Colonic mucosa (tissue), 4 donors: ENCODE results near the gene ATP1A3. TPM values are rescaled to one million over a fixed set of nuclear protein-coding genes. Genes with fewer than 3 reads are reported as not detected.

Experiments
- DNase-seq: peaks from one replicate; pipeline ENCODE4 v3.0.0-alpha.2; 2020
- H3K27ac ChIP-seq: fragments of 200-600 bp; one replicate; pipeline ENCODE4 v1.8.0; 2021
- H3K27me3 ChIP-seq: fragments of 200-600 bp; one replicate; pipeline ENCODE4 v1.8.0; 2021
- H3K36me3 ChIP-seq: fragments of 200-600 bp; one replicate; pipeline ENCODE4 v1.8.0; 2021
- H3K4me1 ChIP-seq: fragments of 200-600 bp; one replicate; pipeline ENCODE4 v1.8.0; 2021; ENCODE audit warnings: mild to moderate bottlenecking
- H3K4me3 ChIP-seq: fragments of 200-600 bp; one replicate; pipeline ENCODE4 v1.8.0; 2021
- H3K9ac ChIP-seq, 2 donors: one replicate each; pipeline ENCODE4 v1.7.0; 2013; ENCODE audit warnings: control low read depth in 2 of 2, low read depth in 2 of 2, low read length in 2 of 2
- H3K9me3 ChIP-seq: fragments of 200-600 bp; one replicate; pipeline ENCODE4 v1.8.0; 2021
- intact Hi-C: fragments of 100-400 bp; cut with DNase I; formaldehyde crosslinking; loops from one replicate; pipeline ENCODE4 v1.14.1; 2022
- total RNA-seq, 2 donors: library from RNA; stranded (reverse); fragmentation: NEBNext Ultra II Directional in 1 of 2; extraction: Animal tissue kit (Norgen Biotek cat#: 25700) in 1 of 2; gene quantifications; one replicate each; pipeline ENCODE4 v1.2.1, GENCODE V29; 2021
- TF ChIP-seq, protein P1 (sequence below): fragments of 200-600 bp; IDR thresholded peaks from one replicate; pipeline ENCODE4 v1.8.0; 2022; ENCODE audit warnings: antibody characterized with exemption, mild to moderate bottlenecking
- donor health status: healthy.
- donor health status: DM: no; HTN: no; CAD: no.
- donor health status: DM: no; HTN: no; CAD: no.

ATP1A3 gene
- total RNA-seq, 2 donors from 2014 or later = 0.35 to 1.9 TPM

- intact Hi-C loops = no loop called here
- DNase-seq = no peak
- H3K4me1 ChIP-seq = no peaks in the 10 kb centered on the region
- peaks cover 8% of the 10 kb centered on the region for H3K27me3 ChIP-seq
- no peaks in the 10 kb centered on the region for H3K9me3 ChIP-seq
- TF ChIP-seq, protein P1, sequence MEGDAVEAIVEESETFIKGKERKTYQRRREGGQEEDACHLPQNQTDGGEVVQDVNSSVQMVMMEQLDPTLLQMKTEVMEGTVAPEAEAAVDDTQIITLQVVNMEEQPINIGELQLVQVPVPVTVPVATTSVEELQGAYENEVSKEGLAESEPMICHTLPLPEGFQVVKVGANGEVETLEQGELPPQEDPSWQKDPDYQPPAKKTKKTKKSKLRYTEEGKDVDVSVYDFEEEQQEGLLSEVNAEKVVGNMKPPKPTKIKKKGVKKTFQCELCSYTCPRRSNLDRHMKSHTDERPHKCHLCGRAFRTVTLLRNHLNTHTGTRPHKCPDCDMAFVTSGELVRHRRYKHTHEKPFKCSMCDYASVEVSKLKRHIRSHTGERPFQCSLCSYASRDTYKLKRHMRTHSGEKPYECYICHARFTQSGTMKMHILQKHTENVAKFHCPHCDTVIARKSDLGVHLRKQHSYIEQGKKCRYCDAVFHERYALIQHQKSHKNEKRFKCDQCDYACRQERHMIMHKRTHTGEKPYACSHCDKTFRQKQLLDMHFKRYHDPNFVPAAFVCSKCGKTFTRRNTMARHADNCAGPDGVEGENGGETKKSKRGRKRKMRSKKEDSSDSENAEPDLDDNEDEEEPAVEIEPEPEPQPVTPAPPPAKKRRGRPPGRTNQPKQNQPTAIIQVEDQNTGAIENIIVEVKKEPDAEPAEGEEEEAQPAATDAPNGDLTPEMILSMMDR = no peak
- no peak overlapping the region for H3K4me3 ChIP-seq
- no peak overlapping the region for H3K27ac ChIP-seq
- no peaks in the 10 kb centered on the region for H3K36me3 ChIP-seq
- no peak overlapping the region for H3K9ac ChIP-seq
Observed at GRCh38 chr19:41991025-41991424, 3.0 kb downstream of the ATP1A3 start.

- DNase-seq = no peak
- intact Hi-C loops = no loop called here
- H3K27me3 ChIP-seq = peaks cover 8% of the 10 kb centered on the region
- no peak overlapping the region for H3K27ac ChIP-seq
- H3K4me1 ChIP-seq = no peaks in the 10 kb centered on the region
- no peak overlapping the region for H3K9ac ChIP-seq
- H3K4me3 ChIP-seq = no peak overlapping the region
- no peaks in the 10 kb centered on the region for H3K36me3 ChIP-seq
- TF ChIP-seq, protein P1 = no peak
- no peaks in the 10 kb centered on the region for H3K9me3 ChIP-seq
Observed at GRCh38 chr19:41990615-41991014, 3.4 kb downstream of the ATP1A3 start.

- Histone ChIP-seq H3K27me3 (peaks cover 8% of the 10 kb centered on the region), H3K9me3 (no peaks in the 10 kb centered on the region)
- intact Hi-C loops = no loop called here
Observed at GRCh38 chr19:41990028-41990427, 4.0 kb downstream of the ATP1A3 start.

GRCh38 chr19:41988947-41989346, 5.1 kb downstream of the ATP1A3 start:
- Histone ChIP-seq H3K9ac (no peak overlapping the region), H3K27ac (no peak overlapping the region), H3K4me3 (no peak overlapping the region), H3K9me3 (no peaks in the 10 kb centered on the region), H3K36me3 (no peaks in the 10 kb centered on the region), H3K27me3 (peaks cover 5% of the 10 kb centered on the region), H3K4me1 (no peaks in the 10 kb centered on the region)
- no peak for DNase-seq
- intact Hi-C loops = no loop called here
- TF ChIP-seq, protein P1 = no peak

More at GRCh38 chr19:41990028-41990427, 4.0 kb downstream of the ATP1A3 start:
- Histone ChIP-seq H3K27ac (no peak overlapping the region), H3K9ac (no peak overlapping the region), H3K36me3 (no peaks in the 10 kb centered on the region), H3K4me1 (no peaks in the 10 kb centered on the region), H3K4me3 (no peak overlapping the region)
- TF ChIP-seq, protein P1 = no peak
- DNase-seq = no peak

DNA sequence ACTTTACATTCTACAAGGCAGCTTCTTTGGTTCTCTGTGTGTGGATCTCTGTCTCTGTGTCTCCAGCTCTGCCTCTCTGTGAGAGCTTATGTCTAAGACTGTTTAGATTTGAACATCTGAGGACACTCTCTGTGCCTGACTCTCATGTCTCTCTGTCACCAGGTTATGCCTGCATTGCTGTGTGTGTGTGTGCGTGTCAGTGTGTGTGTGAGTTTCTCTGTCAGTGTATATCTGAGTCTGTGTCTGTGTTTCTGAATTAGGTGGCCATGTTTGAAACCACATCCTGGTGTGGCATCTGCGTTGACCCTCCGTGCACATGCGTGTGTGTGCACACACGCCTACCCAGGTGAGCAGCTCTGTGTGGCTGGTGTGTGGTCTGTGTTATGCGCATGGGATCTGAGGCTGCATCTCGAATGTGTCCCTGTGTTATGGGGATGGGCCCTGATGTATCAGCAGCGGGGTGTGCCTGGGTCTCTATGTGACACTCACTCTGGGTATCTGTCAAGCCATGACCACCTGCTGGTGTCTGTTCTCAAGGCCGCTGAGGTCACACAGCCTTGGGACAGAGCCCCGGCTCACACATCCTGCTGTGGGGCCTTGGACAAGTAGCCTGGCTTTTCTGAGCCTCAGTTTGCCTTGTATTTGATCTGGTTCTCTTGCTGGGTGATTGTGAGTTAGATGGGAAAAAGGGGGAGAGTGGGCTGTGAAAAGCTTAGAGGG, 6.7 kb downstream of the ATP1A3 start:
- TF ChIP-seq, protein P1 = no peak
- H3K27me3 ChIP-seq = no peaks in the 10 kb centered on the region
- no peak overlapping the region for H3K4me3 ChIP-seq
- DNase-seq = no peak
- intact Hi-C loops = no loop called here
- H3K36me3 ChIP-seq = no peaks in the 10 kb centered on the region
- H3K4me1 ChIP-seq = no peaks in the 10 kb centered on the region
- no peak overlapping the region for H3K9ac ChIP-seq
- H3K27ac ChIP-seq = no peak overlapping the region
- H3K9me3 ChIP-seq = no peaks in the 10 kb centered on the region
